Measurements from ENCODE around the gene ACTR1A. TPM values are rescaled to one million over a fixed set of nuclear protein-coding genes. Genes with fewer than 3 reads are reported as not detected.

ACTR1A gene
- total RNA-seq, 1 experiment from 2014 or later: 128 TPM

DNA sequence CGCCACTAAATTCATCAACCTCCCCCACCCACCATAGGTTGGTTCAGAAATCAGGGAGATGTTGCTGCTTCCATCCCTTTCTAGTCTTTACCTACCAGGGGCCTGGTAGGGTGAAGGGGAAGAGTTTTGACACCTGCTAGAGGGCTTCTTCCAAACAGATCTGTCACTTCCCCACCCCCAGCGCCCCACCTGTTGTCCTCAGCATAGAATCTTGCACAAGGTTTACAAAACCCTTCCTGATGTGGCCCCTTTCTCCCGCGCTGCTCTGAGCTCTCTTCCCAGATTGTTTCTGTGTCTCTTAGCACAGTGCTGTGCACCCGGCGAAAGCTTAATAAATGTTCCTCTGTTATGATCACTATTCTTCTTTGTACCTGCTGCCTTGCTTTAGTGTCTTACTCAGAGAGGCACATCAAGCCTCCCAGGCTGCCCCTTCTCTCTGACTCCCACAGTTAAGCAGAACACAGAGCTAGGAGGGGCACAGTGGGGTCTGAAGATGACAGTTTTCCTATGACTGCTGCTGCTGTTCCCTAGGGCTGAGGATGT, 39.9 kb downstream of the ACTR1A start:
- CTCF ChIA-PET: no interaction called here
- DNase-seq (ENCODE audit: low spot score): no peak
- peaks cover 6% of the 10 kb centered on the region for H3K4me1 ChIP-seq (ENCODE audit: insufficient read depth, low read length, poor library complexity, severe bottlenecking)
- intact Hi-C loops (cut with micrococcal nuclease; ENCODE audit: unreplicated experiment): no loop called here
- no peaks in the 10 kb centered on the region for H3K36me3 ChIP-seq (ENCODE audit: insufficient read depth, low read length, poor library complexity, severe bottlenecking)
- H3K27me3 ChIP-seq (replicated peaks; ENCODE audit: insufficient read depth, low read depth, low read length, poor library complexity): no peaks in the 10 kb centered on the region
- H3K27ac ChIP-seq (ENCODE audit: low read depth, low read length, poor library complexity, severe bottlenecking): no peak overlapping the region
- no TSS peak for BruUV-seq (replicated peaks)
- H3K9me3 ChIP-seq (ENCODE audit: low read depth, low read length, poor library complexity, severe bottlenecking): no peaks in the 10 kb centered on the region
- no peak for TF ChIP-seq EZH2 (IDR thresholded peaks at IDR 0.05; ENCODE audit: borderline replicate concordance, low read depth, low read length, poor library complexity, severe bottlenecking)
- TF ChIP-seq, protein P1, sequence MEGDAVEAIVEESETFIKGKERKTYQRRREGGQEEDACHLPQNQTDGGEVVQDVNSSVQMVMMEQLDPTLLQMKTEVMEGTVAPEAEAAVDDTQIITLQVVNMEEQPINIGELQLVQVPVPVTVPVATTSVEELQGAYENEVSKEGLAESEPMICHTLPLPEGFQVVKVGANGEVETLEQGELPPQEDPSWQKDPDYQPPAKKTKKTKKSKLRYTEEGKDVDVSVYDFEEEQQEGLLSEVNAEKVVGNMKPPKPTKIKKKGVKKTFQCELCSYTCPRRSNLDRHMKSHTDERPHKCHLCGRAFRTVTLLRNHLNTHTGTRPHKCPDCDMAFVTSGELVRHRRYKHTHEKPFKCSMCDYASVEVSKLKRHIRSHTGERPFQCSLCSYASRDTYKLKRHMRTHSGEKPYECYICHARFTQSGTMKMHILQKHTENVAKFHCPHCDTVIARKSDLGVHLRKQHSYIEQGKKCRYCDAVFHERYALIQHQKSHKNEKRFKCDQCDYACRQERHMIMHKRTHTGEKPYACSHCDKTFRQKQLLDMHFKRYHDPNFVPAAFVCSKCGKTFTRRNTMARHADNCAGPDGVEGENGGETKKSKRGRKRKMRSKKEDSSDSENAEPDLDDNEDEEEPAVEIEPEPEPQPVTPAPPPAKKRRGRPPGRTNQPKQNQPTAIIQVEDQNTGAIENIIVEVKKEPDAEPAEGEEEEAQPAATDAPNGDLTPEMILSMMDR (conservative IDR thresholded peaks at IDR 0.05; ENCODE audit: low read depth, low read length): no peak
- POLR2A ChIA-PET (ENCODE audit: low non-redundant PET): no interaction called here
- H3K4me3 ChIP-seq (ENCODE audit: low read depth, low read length, poor library complexity, severe bottlenecking): no peak overlapping the region

- peak overlapping the region; percentile 45 for H3K27ac ChIP-seq (ENCODE audit: low read depth, low read length, poor library complexity, severe bottlenecking)
- no peak for TF ChIP-seq EZH2 (IDR thresholded peaks at IDR 0.05; ENCODE audit: borderline replicate concordance, low read depth, low read length, poor library complexity, severe bottlenecking)
- TF ChIP-seq, protein P1 (conservative IDR thresholded peaks at IDR 0.05; ENCODE audit: low read depth, low read length): no peak
- no peaks in the 10 kb centered on the region for H3K27me3 ChIP-seq (replicated peaks; ENCODE audit: insufficient read depth, low read depth, low read length, poor library complexity)
- H3K9me3 ChIP-seq (ENCODE audit: low read depth, low read length, poor library complexity, severe bottlenecking): no peaks in the 10 kb centered on the region
- intact Hi-C loops (cut with micrococcal nuclease; ENCODE audit: unreplicated experiment): no loop called here
- peaks cover 6% of the 10 kb centered on the region for H3K4me1 ChIP-seq (ENCODE audit: insufficient read depth, low read length, poor library complexity, severe bottlenecking)
- peak overlapping the region; percentile 52 for H3K4me3 ChIP-seq (ENCODE audit: low read depth, low read length, poor library complexity, severe bottlenecking)
- ChIA-PET CTCF (interaction anchor here (0.5 to 1.2 kb wide), 2 partner anchors 43 to 122 kb away, joined by 3 read pairs; partner anchors contain the start of gene SUFU), POLR2A (ENCODE audit: low non-redundant PET) (interaction anchor here (0.6 kb wide), 3 partner anchors 8 to 82 kb away, joined by 4 to 7 read pairs (median 6); no protein-coding TSS in a partner anchor)
- DNase-seq (ENCODE audit: low spot score): peak; percentile 94
- BruUV-seq (replicated peaks): TSS peak; percentile 27
- H3K36me3 ChIP-seq (ENCODE audit: insufficient read depth, low read length, poor library complexity, severe bottlenecking): no peaks in the 10 kb centered on the region
These were observed 41.1 kb downstream of the ACTR1A start for GRCh38 chr10:102461187-102462054.

DNA sequence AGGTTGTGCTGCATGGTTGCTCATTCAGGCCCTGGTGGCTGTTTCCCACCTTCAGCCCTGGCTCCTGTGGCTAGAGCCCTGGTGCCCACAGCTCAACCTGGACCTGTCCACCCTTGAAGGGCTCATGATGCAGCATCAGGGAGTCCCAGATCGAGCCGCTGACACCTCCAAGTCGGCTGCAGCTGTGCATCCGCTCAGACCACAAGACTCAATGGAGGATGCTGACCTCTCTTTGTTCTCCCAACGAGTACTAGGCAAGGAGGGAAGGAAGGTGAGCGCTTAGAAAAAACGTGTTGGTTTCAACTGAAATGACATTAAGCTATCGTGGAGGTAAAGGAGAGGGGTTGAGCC, 41.7 kb downstream of the ACTR1A start:
- ChIA-PET POLR2A (ENCODE audit: low non-redundant PET) (no interaction called here), CTCF (no interaction called here)
- intact Hi-C loops (cut with micrococcal nuclease; ENCODE audit: unreplicated experiment): no loop called here
- no peaks in the 10 kb centered on the region for H3K9me3 ChIP-seq (ENCODE audit: low read depth, low read length, poor library complexity, severe bottlenecking)
- H3K4me3 ChIP-seq (ENCODE audit: low read depth, low read length, poor library complexity, severe bottlenecking): peak overlapping the region; percentile 52
- H3K27me3 ChIP-seq (replicated peaks; ENCODE audit: insufficient read depth, low read depth, low read length, poor library complexity): no peaks in the 10 kb centered on the region
- BruUV-seq (replicated peaks): no TSS peak
- DNase-seq (ENCODE audit: low spot score): no peak
- peaks cover 6% of the 10 kb centered on the region for H3K4me1 ChIP-seq (ENCODE audit: insufficient read depth, low read length, poor library complexity, severe bottlenecking)
- no peak for TF ChIP-seq EZH2 (IDR thresholded peaks at IDR 0.05; ENCODE audit: borderline replicate concordance, low read depth, low read length, poor library complexity, severe bottlenecking)
- TF ChIP-seq, protein P1 (conservative IDR thresholded peaks at IDR 0.05; ENCODE audit: low read depth, low read length): no peak
- peaks cover under 1% of the 10 kb centered on the region for H3K36me3 ChIP-seq (ENCODE audit: insufficient read depth, low read length, poor library complexity, severe bottlenecking)
- H3K27ac ChIP-seq (ENCODE audit: low read depth, low read length, poor library complexity, severe bottlenecking): no peak overlapping the region
